ENCODE measurements around the gene ODR4. TPM values are rescaled to one million over a fixed set of nuclear protein-coding genes. Genes with fewer than 3 reads are reported as not detected.
"Not testable (repeated sequence)": the region's sequence is repeated elsewhere in the genome, so short reads cannot be mapped to it uniquely, and the experiment has no call there.

The ODR4 gene
- 13.4 TPM for polyA plus RNA-seq (2013, experiment 1 of 2; ENCODE audit: insufficient read length)
- polyA plus RNA-seq (2013, experiment 2 of 2; ENCODE audit: insufficient read length), result 9.5 TPM

DNA sequence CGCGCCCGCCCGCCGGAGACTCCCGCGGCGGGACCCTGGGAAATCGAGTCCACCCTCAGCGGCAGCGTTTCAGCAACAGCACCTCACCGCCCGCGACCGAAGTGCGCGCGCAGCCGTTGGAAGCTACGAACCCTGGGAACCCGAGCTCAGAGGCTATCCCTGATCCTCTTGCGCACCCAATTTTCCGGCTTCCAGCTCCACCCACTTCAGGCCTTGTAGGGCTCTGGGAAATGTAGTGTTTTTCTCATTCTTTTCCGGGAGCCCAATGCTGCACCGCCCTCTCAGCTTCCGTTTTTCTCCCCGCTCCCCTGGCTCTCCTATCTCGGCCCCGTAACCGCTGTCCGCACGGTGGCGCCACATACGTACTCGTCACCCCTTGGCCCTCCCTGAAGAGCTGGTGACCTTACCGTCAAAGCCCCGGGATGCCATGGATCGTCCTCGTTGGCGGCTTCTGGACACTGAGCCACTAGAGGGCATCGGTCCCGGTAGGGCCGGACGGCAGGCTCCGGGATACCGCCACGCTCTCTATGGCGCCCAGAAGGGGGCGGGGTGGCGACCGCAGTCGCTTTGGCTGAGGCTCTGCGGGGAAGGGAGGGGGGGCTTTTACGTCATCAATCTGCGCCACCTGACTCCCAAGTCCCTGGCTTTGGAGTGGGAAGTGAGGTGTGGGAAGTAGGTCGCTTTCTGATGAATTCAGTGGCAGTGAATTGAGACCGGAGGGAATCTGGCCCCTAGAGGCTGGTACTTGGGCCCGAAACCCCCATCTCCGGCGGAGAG is at the start of gene ODR4, which contains the start of gene TPR:
TSS of gene ODR4 (plus strand) at position 687 of the 777 bp plus-strand sequence. CDS start 3,948 bp downstream, outside the sequence.
TSS of gene TPR (minus strand) at position 102 of the 777 bp plus-strand sequence. CDS start 225 bp downstream, outside the sequence.
- peak; percentile 100 for DNase-seq

DNA sequence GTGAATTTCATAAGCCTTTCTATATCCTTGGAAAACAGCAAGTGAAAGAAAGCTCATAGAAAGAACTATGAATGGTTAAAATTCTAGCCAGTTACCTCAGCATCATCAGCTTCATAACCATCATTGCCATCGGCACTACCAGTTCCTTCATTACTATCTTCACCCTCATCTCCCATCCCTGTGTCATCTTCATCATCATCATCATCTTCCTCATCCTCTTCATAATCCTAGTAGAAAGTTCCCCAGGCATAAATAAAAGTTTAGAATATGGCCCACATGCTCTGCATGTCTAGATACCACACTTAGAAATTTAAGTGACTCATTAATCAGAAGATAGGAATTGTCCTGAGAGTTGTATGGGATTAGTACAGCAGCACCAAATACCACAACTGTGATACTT is 49.6 kb upstream of the ODR4 start:
- peak; percentile 5 for DNase-seq

DNA sequence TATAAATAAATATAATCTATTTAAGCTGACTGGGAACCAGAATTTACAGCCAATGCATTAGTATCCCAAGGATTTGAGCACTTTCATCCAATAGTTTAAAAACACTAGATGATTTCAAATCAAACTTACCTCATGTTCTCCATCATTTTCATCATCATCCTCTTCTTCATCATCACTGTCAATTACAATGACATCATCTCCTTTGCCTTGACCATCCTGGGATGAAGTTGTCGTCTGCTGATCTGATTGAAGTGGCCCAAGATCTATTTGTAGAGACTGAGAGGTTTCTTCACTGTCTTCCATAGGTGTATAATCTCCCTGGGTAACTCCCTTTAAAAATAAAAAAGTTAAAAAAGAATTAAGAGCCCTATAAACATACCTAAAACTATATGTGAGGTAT is 48.3 kb upstream of the ODR4 start:
- DNase-seq, result no peak

DNA sequence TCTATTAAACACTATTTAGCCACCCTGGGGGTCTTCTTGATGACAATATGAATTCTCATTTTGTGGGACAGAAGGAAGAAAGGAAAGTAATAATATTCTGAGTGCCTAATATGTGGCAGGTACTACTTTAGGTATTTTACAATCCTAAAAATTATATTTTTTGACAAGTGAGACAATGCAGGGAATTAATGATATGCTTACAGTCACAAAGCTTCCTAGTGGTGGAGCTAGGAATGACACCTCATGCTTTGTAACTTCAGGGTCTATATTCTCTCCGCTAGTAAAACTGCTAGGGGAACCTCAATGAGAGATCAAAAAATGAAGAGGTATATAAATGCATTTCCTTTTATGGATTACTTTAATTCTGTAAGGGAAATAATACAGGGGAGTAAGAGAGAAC is 44.9 kb upstream of the ODR4 start:
- no peak for DNase-seq

DNA sequence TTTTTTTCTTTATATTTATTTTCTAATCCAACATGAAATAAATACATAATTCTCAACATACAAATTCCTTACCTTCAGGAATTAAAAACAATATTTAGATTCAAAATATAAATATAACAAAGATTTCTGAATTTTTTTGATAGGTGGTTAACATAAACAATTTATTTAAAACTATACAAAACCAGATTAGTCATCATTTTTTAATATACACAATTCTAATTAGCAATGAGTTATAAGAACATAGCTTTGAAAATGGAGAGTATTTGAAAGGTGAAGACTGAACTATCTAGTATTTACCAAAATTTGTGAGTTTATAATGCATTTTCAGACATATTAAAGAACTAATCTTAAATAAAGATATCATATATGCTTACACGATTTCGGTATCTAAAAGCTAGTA is 38.1 kb upstream of the ODR4 start:
- DNase-seq, result no peak

DNA sequence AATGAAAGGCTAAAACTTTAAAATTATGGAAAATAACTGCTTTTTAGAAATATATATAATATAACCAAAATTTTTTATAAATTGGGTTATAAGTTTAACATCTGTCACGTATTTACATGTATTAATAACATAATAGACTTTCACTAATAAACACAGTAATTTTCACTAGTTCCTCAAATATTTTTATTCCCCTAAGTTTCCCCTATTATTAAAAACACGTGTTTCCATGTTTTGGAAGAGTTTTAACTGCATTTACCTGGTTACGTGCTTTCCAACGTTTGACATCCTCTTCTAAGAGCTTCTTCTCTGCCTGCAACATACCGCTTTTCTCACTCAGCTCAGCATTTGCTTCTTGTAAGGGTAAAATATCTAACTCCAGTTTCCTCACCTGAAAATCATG is 34.9 kb upstream of the ODR4 start:
- no peak for DNase-seq

DNA sequence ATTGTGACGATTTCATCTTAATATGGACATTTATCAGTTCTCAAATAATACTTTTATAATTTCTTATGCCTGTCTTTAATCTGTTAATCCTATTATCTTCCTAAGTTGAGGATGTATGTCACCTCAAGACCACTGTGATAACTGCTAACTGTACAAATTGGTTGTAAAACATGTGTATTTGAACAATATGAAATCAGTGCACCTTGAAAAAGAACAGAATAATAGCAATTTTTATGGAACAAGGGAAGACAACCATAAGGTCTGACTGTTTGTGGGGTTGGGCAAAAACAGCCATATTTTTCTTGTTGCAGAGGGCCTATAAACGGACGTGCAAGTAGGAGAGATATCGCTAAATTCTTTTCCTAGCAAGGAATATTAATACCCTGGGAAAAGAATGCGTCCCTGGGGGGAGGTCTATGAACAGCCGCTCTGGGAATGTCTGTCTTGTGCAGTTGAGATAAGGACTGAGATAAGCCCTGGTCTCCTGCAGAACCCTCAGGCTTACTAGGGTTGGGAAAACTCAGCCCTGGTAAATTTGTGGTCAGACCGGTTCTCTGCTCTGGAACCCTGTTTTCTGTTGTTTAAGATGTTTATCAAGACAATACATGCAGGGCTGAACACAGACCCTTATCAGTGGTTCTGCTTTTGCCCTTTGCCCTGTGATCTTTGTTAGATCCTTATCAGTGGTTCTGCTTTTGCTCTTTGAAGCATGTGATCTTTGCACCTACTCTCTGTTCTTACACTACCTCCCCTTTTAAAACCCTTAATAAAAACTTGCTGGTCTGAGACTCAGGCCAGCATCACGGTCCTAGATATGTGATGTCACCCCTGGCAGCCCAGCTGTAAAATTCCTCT is 27.6 kb upstream of the ODR4 start:
- peak; percentile 9 for DNase-seq

DNA sequence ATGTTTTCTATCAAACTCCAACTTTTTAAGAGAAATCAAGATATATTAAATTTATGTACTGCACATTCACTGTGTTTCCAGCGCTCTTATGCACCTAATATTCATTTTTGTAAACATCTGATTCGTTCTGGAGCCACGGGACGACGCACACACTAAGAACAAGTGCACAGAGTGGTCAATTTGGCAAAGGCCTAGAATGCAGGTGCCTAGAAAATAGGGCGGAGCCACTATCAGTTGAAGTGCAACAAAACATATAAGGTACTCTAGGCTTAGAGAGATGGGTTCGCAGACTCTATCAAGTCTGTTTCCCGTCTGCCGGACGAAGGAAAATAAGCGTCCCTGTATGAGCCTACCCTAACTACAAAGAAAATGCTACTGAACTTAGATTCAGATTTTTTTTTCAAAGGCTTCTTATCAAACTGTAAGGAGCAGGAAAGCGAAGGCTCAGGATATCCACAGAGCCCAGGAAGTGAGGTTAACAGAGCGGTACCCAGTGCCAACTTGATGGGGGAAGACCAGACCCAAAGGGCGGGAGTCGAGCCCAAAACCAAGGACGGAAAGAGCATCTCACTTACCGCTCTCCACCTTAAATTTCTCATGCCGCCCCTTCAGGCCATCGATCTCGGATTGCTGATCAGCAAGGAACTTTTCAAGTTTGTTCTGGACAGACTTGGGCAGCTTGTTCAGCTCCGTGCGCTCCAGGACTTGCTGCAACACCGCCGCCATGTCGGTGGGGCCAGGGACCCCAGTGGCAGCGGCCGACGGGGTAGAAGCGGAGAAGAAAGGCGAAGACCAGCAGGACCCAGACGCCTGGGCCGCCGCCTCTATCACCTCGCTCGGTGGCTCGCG is 1.1 kb upstream of the ODR4 start:
- peak; percentile 4 for DNase-seq

DNA sequence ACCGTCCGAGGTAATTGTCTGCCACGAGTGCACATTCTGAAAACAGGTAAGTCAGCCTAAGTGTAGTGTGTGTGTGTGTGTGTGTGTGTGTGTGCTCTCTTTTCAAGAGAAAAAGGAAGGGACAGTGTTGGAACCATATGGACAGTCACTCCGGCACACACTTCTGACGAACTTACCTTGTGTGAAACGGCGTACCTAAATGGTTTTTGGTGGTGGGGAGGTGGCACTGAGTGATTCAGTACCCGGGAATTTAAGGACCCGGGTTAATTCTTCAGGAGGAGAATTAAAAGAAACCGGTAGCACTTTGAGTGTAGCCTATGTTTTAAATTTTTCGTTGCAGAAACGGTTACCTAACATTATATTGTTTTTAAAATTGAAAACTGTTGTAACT is 286 bp downstream of the ODR4 start:
- DNase-seq, result no peak

DNA sequence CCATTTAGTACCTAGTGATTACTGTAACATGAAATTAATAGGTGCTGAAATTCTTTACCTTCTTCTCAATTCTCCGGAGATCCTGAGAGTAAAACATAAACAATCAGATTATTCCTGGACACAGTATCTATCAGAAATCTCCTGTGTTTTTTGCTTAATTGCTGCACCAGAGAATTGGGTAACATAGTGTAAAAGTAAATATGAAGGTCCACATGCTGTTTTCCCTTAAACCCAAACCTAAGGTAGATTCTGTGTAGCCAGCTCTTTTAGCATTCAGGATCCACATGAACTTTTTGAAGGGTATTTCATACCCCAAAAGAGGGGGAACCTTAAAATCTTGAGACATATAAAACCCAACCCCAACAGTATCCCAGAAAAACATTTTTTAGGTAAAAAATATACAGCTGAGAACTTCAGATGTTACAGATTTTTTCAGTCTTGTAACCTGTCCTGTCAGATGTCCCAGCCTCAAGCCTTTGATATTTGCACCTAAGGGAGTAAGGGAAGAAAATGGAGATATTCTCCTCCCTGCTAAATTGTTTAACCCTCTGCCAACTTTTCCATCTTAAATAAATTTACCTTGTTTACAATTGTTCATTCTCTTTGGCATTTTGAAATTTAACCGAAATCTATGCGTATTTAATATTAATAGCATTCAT is 11.2 kb downstream of the ODR4 start:
- DNase-seq, result no peak

DNA sequence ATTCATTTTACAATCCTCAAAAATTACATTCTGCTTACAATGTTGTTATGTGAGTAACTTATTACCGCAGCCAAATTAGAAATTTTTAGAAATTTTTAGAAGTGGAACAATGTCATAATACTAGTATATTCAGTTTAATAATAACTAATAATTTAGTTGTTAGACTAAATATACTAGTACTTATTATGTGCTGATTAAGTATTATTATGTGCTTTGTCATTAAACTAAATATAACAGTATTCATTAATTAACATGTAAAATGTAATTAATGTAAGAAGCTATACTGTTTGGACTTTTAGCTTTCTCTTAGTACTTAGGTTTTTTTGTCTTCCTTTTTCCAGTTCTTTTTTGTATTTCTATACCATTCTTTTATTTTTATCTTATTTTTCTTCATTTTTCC is 15.3 kb downstream of the ODR4 start:
- DNase-seq, result no peak

DNA sequence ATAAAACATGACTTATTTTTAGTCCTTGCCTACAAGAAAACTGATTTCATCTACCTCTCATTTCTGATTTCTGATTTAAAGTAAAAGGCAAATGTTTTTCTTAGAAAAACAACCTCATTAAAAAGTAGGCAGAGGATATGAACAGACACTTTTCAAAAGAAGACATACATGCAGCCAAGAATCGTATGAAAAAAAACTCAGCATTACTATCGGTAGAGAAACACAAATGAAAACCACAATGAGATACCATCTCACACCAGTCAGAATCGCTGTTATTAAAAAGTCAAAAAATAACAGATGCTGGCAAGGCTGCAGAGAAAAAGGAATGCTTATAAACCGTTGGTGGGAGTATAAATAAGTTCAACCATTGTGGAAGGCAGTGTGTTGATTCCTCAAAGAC is 16.2 kb downstream of the ODR4 start:
- no peak for DNase-seq

DNA sequence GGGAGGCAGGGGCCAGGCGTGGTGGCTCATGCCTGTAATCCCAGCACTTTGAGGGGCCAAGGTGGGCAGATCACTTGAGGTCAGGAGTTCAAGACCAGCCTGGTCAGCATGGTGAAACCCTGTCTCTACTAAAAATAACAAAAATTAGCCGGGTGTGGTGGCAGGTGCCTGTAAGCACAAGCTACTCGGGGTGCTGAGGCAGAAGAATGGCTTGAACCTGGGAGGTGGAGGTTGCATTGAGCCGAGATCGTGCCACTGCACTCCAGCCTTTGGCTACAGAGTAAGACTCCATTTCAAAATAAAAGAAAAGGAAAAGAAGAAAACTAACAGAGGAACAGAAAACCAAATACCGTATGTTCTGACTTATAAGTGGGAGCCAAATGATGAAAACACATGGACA is 17.1 kb downstream of the ODR4 start:
- not testable (repeated sequence) for DNase-seq

DNA sequence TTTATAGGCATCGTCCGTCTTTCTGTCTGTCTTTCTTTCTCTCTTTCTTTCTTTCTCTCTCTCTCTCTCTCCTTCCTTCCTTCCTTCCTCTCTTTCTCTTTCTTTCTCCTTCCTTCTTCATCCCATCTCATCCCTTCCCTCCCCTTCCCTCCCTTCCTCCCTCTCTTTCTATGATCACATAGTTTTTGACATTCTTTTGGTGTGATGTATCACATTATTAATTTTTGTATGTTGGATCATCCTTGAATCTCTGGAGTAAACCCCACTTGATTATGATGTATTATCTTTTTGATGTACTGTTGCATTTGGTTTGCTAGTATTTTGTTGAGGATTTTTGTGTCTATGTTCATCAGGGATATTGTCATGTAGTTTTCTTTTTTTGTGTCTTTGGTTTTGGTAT is 25.8 kb downstream of the ODR4 start:
- peak; percentile 63 for DNase-seq

DNA sequence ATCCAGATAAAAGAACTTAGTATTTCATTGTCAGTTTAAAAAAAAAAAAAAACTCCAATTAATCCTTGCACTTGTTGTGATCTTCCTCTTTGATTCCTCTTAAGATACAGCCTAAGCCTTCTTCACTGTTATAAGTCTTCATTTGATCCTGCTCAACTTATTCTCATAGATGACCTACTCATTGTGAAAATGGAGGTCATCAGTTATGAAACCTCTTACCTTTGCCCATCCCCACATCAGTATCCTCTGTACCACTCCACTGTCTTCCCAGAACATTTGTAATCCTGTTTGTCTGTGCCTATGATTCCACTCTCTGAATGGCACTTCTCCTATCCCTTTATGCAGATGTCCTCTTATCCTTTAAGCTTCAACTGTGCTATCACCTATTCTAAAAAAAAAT is 28.0 kb downstream of the ODR4 start:
- DNase-seq, result no peak

DNA sequence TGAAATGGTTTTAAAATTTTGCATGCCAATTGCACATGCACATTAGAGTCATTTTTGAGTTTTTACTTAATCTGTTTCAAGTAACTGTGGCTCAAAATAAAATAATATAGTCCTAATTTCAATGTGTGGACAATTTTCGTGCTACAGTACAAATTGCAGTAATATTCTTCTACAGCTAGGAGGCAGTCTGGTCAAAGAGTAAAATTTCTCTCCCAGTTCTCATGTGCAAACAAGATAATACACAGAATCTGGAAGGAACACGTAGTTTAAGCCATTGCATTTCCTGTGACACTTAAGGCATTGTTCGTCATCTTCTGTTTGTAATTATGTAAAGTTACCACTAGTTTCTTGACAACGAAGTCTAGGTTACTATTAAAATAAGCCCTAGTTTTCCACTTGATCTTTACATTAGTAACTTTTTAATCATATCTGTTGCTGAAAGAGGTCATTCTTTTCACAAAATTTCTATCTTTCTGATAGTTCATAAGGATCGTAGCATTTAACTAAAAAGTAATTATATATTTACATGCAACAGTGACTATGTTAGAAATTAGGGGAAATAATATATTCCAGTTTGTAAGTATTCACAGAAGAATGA is 28.9 kb downstream of the ODR4 start:
- DNase-seq, result peak; percentile 75

DNA sequence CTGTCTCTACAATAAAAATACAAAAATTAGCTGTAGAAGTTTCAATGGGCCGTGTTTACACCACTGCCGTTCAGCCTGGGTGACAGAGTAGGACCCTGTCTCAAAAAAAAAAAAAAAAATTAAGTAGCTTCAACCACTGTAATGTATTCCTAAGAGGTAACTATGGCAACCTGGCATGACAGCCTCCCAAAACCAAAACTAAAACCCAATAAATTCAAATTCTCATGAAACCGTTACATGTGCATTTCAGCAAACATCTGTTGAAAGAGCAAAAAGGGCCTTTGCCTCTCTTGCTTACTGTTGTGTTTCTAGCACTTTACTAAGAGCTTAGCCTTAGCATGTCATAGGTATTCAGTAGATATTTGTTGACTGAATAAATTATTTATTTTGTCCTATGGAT is 33.5 kb downstream of the ODR4 start:
- no peak for DNase-seq

DNA sequence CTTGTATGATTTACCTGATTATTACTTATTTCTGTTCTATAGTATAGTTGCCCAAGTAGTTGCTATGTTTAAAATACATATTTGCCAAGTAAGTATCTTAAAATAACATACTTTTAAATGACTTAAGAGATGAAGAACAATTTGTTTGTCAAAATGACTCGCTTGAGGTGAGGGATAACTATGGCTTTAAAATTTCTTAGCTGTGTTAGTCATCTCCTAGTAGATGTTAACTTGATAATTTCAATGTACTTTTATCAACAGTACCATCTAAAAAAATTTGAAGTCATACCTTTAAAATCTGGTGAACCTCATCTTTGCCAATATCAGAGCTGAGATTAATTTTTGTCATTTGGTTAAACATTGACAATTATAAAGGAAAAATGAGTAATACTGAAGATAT is 37.7 kb downstream of the ODR4 start:
- peak; percentile 37 for DNase-seq

DNA sequence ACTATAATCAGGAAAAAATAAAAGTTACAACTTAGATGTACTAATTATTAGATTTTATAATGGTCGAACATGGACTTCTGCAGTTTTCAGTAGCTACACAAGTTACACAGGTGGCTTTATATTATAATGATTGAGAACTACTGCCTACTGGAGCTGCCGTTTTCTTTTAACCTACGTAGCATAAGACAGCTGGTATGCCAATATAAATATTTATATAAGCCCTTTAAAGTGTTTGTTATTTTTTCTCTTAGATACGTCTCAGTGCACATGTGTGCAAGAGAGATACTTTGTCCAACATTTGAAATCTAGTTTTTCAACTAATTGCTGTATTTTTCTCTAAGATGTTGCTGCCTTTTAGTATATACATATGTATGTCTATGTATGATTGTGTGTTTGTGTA is 42.9 kb downstream of the ODR4 start:
- DNase-seq, result no peak

DNA sequence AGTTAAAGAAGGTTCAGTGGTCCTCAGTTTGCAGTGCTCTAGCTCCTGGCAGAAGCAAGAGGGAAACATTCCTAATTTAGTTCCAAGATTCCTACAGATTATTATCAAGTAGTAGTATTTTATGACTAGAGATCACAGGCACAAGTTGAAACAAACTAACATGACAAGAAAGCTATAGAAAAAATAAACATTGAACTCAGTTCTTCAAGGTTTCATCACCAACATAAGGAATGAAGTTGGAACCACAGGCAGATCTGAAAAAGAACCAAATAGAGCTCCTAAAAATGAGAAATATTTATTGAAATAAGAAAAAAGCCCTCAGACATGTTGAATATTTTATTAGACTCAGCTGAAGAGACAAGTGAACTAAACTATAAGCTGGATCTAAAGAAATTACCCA is 44.7 kb downstream of the ODR4 start:
- no peak for DNase-seq

DNA sequence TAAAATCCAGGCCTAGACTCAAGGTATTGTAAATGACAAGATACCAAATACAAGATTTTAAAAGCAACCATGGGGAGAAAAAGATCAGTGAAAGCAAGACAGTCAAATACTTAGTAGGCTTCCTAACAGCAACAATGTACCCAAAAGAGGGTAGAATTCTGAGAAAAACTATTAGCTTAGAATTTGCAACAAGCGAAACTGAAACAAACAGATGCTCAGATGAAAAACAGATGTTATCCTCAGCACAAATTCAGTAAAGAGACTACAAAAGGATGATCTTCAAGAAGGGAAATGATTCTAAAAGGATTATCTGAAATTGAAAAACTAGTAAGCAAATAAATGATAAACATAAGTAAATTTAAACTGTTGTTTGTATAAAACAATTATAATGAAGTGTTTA is 45.3 kb downstream of the ODR4 start:
- no peak for DNase-seq

DNA sequence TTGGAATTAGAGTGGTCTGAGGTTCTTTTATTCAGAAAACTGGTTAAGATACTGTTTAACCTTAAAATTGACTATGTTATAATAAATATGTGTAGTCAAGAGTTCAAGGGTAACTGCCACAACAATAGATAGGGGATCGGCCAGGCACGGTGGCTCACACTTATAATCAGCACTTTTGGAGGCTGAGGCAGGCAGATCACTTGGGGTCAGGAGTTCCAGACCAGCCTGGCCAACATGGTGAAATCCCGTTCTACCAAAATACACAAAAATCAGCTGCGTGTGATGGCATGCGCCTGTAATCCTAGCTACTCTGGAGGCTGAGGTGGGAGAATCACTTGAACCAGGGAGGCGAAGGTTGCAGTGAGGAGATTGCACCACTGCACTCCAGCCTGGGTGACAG is 45.8 kb downstream of the ODR4 start:
- no peak for DNase-seq

All from fibroblast of skin of back (primary cell).